Breast epithelium (tissue), 4 donors: ENCODE results near the gene ACP5. TPM values are rescaled to one million over a fixed set of nuclear protein-coding genes. Genes with fewer than 3 reads are reported as not detected.
A peak's percentile ranks its signal among the peaks of the same experiment; 100 is the strongest.

ENCODE experiments used
- DNase-seq, 2 donors: peaks; one replicate each; pipeline ENCODE4 v3.0.0-alpha.2; 2019; ENCODE audit warnings: low spot score in 2 of 2
- H3K27ac ChIP-seq, 2 donors: fragments of 200-600 bp; sonication (generic) in 1 of 2; one replicate each; pipeline ENCODE4 v1.5.1; 2016 to 2019; ENCODE audit warnings: mild to moderate bottlenecking in 1 of 2
- H3K27me3 ChIP-seq, 2 donors: fragments of 200-600 bp; sonication (generic) in 1 of 2; one replicate each; pipeline versions ENCODE4 v1.5.1 to v1.6.0; 2017 to 2019; ENCODE audit warnings: control low read depth in 1 of 2, mild to moderate bottlenecking in 1 of 2
- H3K36me3 ChIP-seq: fragments of 200-600 bp; one replicate; pipeline ENCODE4 v1.5.1; 2019
- H3K4me1 ChIP-seq, 2 donors: fragments of 200-600 bp; sonication (generic); one replicate each; pipeline ENCODE4 v1.5.1; 2016 to 2019; ENCODE audit warnings: control low read depth in 1 of 2
- H3K4me3 ChIP-seq, 3 donors: fragments of 200-600 bp; sonication (generic); 1 replicate in 2 of 3; 2 replicates in 1 of 3; pipeline ENCODE4 v1.5.1; 2016 to 2019; ENCODE audit warnings: mild to moderate bottlenecking in 3 of 3, moderate library complexity in 2 of 3
- H3K9me3 ChIP-seq, 2 donors: fragments of 200-600 bp; sonication (generic) in 1 of 2; one replicate each; pipeline ENCODE4 v1.5.1; 2016 to 2019; ENCODE audit warnings: control low read depth in 1 of 2
- CTCF ChIP-seq, 3 donors: fragments of 450-650 bp; IDR thresholded peaks; one replicate each; pipeline ENCODE4 v1.5.1; 2016 to 2017; ENCODE audit warnings: antibody characterized with exemption in 3 of 3, mild to moderate bottlenecking in 3 of 3, moderate library complexity in 3 of 3
- POLR2A ChIP-seq: fragments of 450-650 bp; IDR thresholded peaks from one replicate; pipeline ENCODE4 v1.6.1; 2016; ENCODE audit warnings: antibody characterized with exemption, mild to moderate bottlenecking, moderate library complexity
- POLR2AphosphoS5 ChIP-seq, 3 donors: sonication (generic); formaldehyde crosslinking; IDR thresholded peaks; one replicate each; pipeline ENCODE4 v1.6.1; 2017; ENCODE audit warnings: antibody characterized with exemption in 3 of 3
- intact Hi-C: fragments of 100-400 bp; cut with DNase I; formaldehyde crosslinking; loops from one replicate; pipeline ENCODE4 v1.15.1; 2023; ENCODE audit warnings: low total_unique reads
- total RNA-seq, 3 donors: library from RNA; depleted of rRNA; stranded (reverse); fragments of >200 nt; gene quantifications; one replicate each; pipeline ENCODE4 v1.1.0, GENCODE V29; 2016

ACP5 gene
- total RNA-seq, 3 donors from 2014 or later = 33.4 to 101 (median 92.8) TPM

- Histone ChIP-seq H3K9me3 (no peaks in the 10 kb centered on the region), H3K27me3 (no peaks in the 10 kb centered on the region), H3K36me3 (no peaks in the 10 kb centered on the region), H3K4me1 (no peaks in the 10 kb centered on the region), H3K27ac (peak overlapping the region in 1 of 2 donors; percentile 29), H3K4me3 (no peak overlapping the region)
- intact Hi-C loops = no loop called here
- no peak for DNase-seq
- TF ChIP-seq POLR2A (no peak), CTCF (IDR thresholded peaks at IDR 0.05) (peak in 1 of 3 donors; percentile 7)
These were observed 10.7 kb upstream of the ACP5 start for GRCh38 chr19:11587975-11588631.

- Histone ChIP-seq H3K27me3 (no peaks in the 10 kb centered on the region), H3K9me3 (no peaks in the 10 kb centered on the region), H3K36me3 (no peaks in the 10 kb centered on the region), H3K27ac (peak overlapping the region in 1 of 2 donors; percentile 29), H3K4me1 (no peaks in the 10 kb centered on the region), H3K4me3 (no peak overlapping the region)
- TF ChIP-seq CTCF (IDR thresholded peaks at IDR 0.05) (peak; percentile 76 to 92 (median 91)), POLR2AphosphoS5 (IDR thresholded peaks at IDR 0.05) (no peak)
- DNase-seq = peak; percentile 63 to 76
- intact Hi-C loops = no loop called here
These were observed 10.0 kb upstream of the ACP5 start for GRCh38 chr19:11587302-11587974.

- no peaks in the 10 kb centered on the region for H3K27me3 ChIP-seq
- no peak for TF ChIP-seq POLR2AphosphoS5 (IDR thresholded peaks at IDR 0.05)
- TF ChIP-seq POLR2A = no peak
- TF ChIP-seq CTCF (IDR thresholded peaks at IDR 0.05) = no peak
- H3K9me3 ChIP-seq = no peaks in the 10 kb centered on the region
- no peak overlapping the region for H3K27ac ChIP-seq
- H3K4me1 ChIP-seq = no peaks in the 10 kb centered on the region
- H3K36me3 ChIP-seq = no peaks in the 10 kb centered on the region
- DNase-seq = no peak
- intact Hi-C loops = no loop called here
- H3K4me3 ChIP-seq = no peak overlapping the region
These were observed 8.9 kb upstream of the ACP5 start for GRCh38 chr19:11586331-11586730.

- H3K4me1 ChIP-seq = no peaks in the 10 kb centered on the region
- H3K9me3 ChIP-seq = no peaks in the 10 kb centered on the region
- H3K27ac ChIP-seq = peak overlapping the region; percentile 37 to 75
- intact Hi-C loops = no loop called here
- no peak for DNase-seq
- H3K36me3 ChIP-seq = no peaks in the 10 kb centered on the region
- H3K27me3 ChIP-seq = no peaks in the 10 kb centered on the region
- TF ChIP-seq POLR2A (no peak), POLR2AphosphoS5 (IDR thresholded peaks at IDR 0.05) (no peak)
- H3K4me3 ChIP-seq = no peak overlapping the region
These were observed 4.3 kb upstream of the ACP5 start for GRCh38 chr19:11581740-11582139.

- no peaks in the 10 kb centered on the region for H3K9me3 ChIP-seq
- no peaks in the 10 kb centered on the region for H3K27me3 ChIP-seq
- intact Hi-C loops = no loop called here
- H3K4me3 ChIP-seq = no peak overlapping the region
- H3K27ac ChIP-seq = no peak overlapping the region
- no peaks in the 10 kb centered on the region for H3K4me1 ChIP-seq
- H3K36me3 ChIP-seq = no peaks in the 10 kb centered on the region
- DNase-seq = no peak
- TF ChIP-seq POLR2AphosphoS5 (IDR thresholded peaks at IDR 0.05) = no peak
- no peak for TF ChIP-seq CTCF (IDR thresholded peaks at IDR 0.05)
- no peak for TF ChIP-seq POLR2A
These were observed 2.7 kb upstream of the ACP5 start for GRCh38 chr19:11580116-11580515.
